ENCODE measurements around the gene RASA3.

- no peak for TF ChIP-seq GATA3 (IDR thresholded peaks at IDR 0.05; ENCODE audit: low read depth, low read length)
- TF ChIP-seq GATA2 (IDR thresholded peaks at IDR 0.05; ENCODE audit: low read depth, low read length): no peak
Measured at GRCh38 chr13:113937527-113938180, 194.8 kb downstream of the RASA3 start.
